Activated naive CD4-positive, alpha-beta T cell treated with Interleukin-2 at 50 U/mL for 16 hours (primary cell): ENCODE data around the gene EBNA1BP2.
"Not testable (repeated sequence)": the region's sequence is repeated elsewhere in the genome, so short reads cannot be mapped to it uniquely, and the experiment has no call there.

Experiments used
- DNase-seq: peaks from one replicate; pipeline ENCODE4 v3.0.0-alpha.2; 2020

Gene EBNA1BP2

GRCh38 chr1:43171876-43172526, at the start of gene EBNA1BP2, which contains the start of gene CFAP57:
Gene EBNA1BP2 (minus strand): TSS chr1:43172290. CDS start chr1:43172118, 172 bp downstream.
Gene CFAP57 (plus strand): TSS chr1:43172330. CDS start chr1:43172754, 424 bp downstream.
- peak; percentile 95 for DNase-seq

DNA sequence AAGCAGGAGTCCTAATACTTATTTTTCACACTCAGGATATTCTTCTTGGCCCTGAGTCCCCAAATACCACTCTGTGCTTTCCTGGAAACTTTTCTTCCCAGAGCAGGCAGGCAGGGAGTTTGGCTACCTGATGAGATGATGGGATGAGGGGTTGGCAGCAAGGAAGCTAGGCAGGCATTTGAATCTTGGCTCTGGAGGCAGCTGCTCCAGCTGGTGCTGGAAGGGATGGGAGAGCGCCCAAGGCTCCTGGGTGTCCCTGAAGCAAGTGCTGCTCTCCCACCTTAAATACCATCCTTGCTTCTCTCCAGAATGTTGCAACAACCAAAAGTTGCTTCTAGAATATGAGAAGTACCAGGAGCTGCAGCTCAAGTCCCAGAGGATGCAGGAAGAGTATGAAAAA, 49.7 kb upstream of the EBNA1BP2 start:
- no peak for DNase-seq

GRCh38 chr1:43220905-43221778, 49.1 kb upstream of the EBNA1BP2 start:
- DNase-seq: no peak

DNA sequence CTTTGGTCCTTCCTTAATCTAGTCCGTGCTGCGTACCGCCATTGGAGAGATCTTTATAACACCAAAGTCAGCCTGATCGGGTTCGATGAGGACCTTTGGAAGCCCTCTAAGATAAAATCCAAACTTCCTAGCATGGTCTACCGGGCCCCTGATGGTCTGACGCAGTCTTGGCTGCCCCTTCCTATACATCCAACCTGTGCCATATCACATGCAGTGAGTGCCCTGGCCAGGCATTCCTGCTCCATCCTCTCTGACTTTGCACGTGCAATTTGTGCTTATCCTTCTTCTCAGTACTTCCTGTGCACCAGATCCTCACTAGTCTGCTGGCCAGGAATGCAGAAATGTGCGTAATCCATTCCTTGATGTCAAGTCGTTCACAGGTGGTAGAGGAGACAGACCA, 45.7 kb upstream of the EBNA1BP2 start:
- no peak for DNase-seq

GRCh38 chr1:43214501-43215444, 42.7 kb upstream of the EBNA1BP2 start:
- no peak for DNase-seq

DNA sequence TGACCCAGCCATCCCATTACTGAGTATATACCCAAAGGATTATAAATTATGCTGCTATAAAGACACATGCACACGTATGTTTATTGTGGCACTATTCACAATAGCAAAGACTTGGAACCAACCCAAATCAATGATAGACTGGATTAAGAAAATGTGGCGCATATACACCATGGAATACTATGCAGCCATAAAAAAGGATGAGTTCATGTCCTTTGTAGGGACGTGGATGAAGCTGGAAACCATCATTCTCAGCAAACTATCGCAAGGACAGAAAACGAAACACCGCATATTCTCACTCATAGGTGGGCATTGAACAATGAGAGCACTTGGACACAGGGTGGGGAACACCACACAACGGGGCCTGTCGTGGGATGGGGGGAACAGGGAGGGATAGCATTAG, 36.2 kb upstream of the EBNA1BP2 start:
- DNase-seq: not testable (repeated sequence)

- no peak for DNase-seq
Observed at GRCh38 chr1:43207229-43207853, 35.3 kb upstream of the EBNA1BP2 start.

- DNase-seq: no peak
Observed at GRCh38 chr1:43206600-43207228, 34.6 kb upstream of the EBNA1BP2 start.

- DNase-seq: no peak
Observed at GRCh38 chr1:43205671-43206070, 33.6 kb upstream of the EBNA1BP2 start.

DNA sequence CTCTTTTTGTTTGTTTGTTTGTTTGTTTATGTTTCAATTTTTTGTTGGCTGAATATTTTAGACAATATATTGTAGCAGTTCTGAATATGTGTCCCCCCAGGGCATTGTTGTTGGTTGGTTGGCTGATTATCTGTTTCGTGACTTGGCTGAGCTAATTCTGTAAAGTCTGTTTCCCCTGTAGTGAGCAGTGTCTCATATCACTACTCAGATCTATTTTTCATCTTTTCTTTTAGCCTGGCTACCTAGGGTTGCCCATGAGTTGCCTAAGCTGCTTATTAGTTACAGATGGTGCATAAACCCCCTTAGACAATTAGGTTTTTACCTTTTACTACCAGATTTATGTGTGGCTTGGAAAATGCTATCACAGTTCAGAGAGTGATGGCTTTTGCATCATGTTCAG, 32.3 kb upstream of the EBNA1BP2 start:
- no peak for DNase-seq

- no peak for DNase-seq
Observed at GRCh38 chr1:43203859-43204258, 31.8 kb upstream of the EBNA1BP2 start.

DNA sequence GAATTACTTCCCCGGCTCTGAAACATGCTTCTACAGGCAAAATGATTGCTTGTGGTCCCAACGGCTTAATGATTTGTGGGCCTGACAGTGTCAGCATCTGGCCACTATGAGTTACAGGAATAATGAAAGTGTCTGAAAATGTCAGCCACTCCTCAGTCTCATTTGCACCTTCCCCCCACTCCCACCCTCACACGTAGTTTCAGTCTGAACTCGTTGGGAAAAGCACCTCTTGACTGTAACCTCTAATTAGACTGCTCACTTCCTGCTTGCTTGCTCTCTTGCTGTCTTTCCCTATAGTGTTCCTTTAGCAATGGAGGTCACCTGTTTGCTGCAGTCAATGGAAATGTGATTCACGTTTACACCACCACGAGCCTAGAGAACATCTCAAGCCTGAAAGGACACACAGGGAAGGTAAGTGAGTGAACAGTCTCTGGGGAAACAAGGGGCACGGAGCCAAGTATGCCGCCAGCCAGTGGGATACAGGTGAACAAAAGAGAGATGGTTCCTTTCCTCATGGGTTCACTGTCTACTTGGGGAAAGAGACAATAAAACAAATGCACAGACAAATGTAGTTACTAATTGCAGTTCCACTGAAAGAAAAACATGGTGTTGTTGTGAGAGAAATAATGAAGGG, 27.1 kb upstream of the EBNA1BP2 start:
- DNase-seq: no peak

DNA sequence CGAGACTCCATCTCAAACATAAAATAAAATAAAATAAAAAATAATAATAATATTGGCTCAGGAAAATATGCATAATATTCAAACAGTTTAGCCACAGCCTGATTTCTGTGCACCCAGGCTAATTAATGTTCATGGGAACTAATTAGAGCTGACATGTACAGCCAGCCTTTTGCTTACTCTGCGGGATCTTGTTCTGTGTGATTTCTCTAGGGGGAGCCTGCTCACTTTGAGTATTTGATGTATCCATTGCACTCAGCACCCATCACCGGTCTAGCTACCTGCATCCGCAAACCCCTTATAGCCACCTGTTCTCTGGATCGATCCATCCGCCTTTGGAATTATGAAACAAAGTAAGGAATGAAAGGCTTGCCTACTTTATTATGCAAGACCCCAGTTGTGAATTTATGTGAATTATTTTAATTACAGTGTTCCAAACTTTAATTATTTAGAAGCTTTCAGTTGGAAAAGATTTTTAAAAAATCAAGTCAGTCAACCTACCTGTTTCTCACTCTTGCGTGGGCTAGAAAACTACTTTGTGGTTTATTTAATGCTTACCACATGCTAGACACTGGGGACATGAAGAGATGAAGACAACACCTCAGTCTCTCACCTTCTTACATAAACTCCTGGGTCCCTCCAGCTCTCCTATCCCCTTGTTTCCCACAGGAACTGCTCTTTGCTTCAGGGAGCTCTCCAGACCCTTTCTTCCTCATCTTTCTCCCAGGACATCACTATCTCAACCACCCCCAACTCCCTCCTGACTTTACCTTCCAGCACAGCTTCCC, 25.4 kb upstream of the EBNA1BP2 start:
- no peak for DNase-seq

DNA sequence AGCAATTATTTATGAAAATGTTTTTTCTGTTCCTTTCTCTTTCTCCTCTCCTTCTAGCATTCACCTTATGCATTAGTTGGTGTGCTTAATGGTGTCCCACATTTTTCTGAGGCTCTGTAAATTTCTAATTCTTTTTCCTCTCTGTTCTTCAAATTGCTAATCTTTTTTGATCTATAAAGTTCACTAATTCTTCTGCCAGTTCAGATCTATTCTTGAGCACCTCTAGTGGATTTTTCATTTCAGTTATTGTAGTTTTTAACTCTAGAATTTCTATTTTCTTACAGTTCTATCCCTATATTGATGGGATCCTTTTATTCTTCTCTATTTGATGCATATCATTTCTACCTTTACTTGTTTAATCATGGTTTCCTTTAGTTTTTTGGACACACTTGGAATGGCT, 22.4 kb upstream of the EBNA1BP2 start:
- DNase-seq: no peak

DNA sequence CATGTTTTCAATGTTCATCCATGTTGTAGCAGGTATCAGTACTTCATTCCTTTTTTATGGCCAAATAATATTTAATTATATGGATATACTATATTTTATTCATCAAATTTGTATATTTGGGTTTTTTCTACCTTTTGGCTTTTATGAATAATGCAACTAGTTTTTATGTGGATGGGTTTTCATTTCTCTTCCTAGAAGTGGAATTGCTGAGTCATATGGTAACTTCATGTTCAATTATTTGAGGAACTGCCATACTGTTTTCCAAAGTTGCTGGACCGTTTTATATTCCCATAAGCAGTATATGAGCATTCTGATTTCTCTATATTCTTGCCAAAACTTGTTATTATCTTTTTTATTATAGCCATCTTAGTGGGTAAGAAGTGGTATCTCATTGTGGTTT, 16.0 kb upstream of the EBNA1BP2 start:
- DNase-seq: no peak

GRCh38 chr1:43184995-43185394, 12.9 kb upstream of the EBNA1BP2 start:
- DNase-seq: no peak

DNA sequence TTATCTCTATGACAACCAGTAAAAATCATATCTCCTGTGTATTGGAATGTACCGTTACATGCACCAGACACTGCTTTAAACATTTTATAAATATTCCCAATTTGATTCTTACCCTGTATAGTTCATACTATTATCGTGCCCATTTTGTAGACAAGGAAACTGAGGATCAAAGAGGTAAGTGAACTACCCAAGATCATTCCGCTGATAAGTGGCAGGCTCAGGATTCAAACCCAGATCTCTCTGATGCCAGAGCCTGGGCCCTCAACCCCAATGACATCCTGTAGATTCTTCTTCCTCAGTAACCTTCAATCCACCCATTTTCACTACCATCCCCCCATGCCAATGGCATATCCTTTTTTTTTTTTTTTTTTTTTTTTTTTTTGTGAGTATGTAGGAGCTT, 12.3 kb upstream of the EBNA1BP2 start:
- no peak for DNase-seq

DNA sequence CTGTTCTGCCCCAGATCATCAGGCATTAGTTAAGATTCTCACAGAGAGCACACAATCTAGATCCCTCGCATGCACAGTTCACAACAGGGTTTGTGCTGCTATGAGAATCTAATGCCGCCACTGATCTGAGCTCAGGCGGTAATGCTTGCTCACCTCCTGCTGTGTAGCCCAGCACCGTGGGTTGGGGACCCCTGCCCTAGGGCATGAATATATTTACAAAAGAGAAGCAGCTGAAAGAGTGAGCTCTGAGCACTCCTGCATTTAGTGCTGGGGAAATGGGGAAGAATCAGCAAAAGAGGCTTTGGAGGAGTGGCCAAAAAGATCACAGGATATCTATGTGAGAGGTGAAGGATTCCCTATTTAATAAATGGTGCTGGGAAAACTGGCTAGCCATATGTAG, 5.6 kb upstream of the EBNA1BP2 start:
- no peak for DNase-seq

DNA sequence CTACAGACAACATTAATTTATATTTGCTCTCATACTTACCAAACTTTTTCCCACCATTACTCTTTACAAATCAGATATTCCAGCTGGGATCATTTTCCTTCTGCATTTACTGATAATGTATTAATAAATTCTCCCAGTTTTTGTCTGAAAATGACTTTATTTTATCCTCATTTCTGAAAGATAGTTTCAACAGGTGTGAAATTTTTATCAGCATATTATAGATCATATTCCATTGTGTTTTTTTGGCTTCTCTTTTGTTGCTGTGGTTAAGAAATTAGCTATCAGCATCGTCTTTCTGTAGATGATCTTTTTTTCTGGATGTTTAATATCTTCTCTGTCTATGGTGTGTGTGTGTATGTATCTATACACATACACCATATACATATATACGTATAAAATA, 2.8 kb upstream of the EBNA1BP2 start:
- no peak for DNase-seq

DNA sequence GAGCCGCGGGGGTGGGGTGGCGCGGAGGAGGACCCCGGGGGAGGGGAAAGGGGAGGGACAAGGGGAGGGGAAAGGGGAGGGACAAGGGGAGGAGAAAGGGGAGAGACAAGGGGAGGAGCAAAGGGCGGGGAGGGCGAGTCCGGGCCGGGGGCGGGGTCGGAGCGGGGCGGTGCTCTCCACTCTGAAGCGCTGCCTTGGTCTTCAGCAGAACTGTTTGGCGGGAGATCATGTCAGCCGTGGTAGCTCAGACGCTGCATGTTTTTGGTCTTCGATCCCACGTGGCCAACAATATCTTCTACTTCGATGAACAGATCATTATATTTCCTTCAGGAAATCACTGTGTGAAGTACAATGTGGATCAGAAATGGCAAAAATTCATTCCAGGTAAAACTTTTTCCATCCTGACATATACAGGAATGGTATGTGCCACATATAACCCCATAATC, 460 bp upstream of the EBNA1BP2 start:
- peak; percentile 80 for DNase-seq
